ENCODE data around the gene TM4SF4.

TM4SF4 gene

DNA sequence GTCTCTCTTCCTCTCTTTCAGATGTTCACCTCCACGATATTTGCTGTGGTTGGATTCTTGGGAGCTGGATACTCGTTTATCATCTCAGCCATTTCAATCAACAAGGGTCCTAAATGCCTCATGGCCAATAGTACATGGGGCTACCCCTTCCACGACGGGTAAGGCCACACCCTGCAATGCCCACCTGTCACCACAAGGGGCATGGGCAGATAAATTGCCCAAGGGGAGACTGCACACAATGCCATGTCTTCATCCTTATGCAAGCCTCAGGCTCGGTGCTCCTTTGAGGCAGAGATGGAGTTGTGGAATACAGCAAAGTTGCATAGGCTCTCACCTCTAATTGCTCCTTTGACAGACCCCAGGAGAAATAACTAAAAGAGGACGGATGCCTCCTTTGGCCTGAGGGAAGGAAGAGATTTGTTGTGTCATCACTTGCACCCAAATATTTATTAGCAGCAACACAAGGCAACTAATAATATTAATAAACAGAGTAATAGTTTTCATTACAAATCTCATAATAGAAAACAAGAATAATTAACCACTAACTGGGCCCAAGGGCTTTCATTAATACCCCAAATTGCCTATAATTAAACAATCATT is 13.2 kb downstream of the TM4SF4 start:
- no peaks in the 10 kb centered on the region for H3K9me3 Mint-ChIP-seq
- peak; percentile 47 for DNase-seq
- no peaks in the 10 kb centered on the region for H3K4me1 Mint-ChIP-seq (ENCODE audit: low read depth)
- H3K27ac Mint-ChIP-seq, result no peak overlapping the region
- H3K36me3 Mint-ChIP-seq (ENCODE audit: low read depth), result no peaks in the 10 kb centered on the region
- no peak overlapping the region for H3K4me3 Mint-ChIP-seq
- peaks cover 15% of the 10 kb centered on the region for H3K27me3 Mint-ChIP-seq

DNA sequence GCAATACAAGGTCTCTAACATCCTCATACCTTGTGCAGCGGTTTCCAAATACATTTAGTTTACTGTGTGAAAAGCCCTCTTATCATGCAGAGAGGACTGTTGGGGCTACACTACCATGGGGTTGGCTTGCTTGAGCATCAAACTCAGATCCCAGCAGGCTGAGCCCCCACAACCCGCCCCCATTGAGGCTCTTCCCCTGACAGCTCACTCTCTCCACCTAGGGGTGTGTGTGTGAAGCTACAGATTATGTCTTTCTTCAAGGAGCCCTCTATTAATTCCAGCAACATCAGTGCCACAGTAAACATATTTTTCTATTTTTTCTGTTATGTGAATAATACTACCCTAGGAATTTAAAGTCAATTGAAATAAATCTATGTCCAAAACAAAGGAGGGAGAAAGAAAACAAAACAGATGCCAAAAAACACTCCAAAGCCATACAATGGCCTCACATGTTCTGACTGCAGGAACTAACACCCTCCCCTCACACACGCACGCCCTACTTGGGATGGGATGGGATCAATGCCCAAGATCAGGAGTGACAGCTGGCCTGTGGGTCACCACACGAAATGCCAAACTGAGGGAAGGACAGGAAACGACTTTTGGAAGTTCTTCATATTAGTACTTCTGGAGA is 14.7 kb downstream of the TM4SF4 start:
- no peak overlapping the region for H3K27ac Mint-ChIP-seq
- no peak for DNase-seq

DNA sequence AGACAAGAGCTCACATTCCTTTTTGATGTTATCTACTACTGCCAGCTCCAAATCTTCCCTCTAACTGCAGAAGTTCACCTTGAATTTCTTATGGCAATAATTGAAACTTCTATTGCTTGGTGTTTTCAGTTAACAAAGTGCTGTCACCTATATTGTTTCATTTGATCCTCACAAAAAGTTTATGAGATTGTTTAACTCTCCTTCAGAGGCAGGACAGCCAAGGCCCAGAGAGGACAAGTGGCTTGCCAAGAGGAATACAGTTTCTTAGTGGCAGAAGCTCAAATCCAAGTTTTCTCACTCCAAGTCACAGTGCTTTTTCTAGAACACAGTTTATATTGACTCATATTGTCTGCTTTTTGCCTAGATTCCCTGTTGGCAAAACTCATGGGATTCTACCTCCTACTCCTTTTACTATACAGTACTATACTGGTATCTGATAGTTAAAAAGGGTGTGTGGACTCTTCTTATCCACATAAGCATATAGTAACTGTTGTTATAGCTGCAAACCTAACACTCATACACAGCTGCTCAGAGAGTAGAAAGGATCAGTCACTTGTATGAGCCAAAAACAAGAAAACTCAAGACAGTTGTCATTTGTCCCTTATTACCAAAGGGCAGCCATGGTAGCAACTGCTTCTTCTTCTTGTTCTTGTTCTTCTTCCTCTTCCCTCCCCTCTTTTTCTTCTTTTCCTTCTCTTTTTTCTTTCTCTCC is 15.9 kb downstream of the TM4SF4 start:
- H3K36me3 Mint-ChIP-seq (ENCODE audit: low read depth), result no peaks in the 10 kb centered on the region
- no peak for DNase-seq
- H3K27ac Mint-ChIP-seq, result no peak overlapping the region
- peaks cover 32% of the 10 kb centered on the region for H3K27me3 Mint-ChIP-seq
- no peak overlapping the region for H3K4me3 Mint-ChIP-seq
- peaks cover 5% of the 10 kb centered on the region for H3K4me1 Mint-ChIP-seq (ENCODE audit: low read depth)
- no peaks in the 10 kb centered on the region for H3K9me3 Mint-ChIP-seq

More for the DNA sequence above, 14.7 kb downstream of the TM4SF4 start:
- no peak overlapping the region for H3K4me3 Mint-ChIP-seq
- H3K36me3 Mint-ChIP-seq (ENCODE audit: low read depth), result no peaks in the 10 kb centered on the region
- H3K9me3 Mint-ChIP-seq, result no peaks in the 10 kb centered on the region
- H3K27me3 Mint-ChIP-seq, result peaks cover 24% of the 10 kb centered on the region
- H3K4me1 Mint-ChIP-seq (ENCODE audit: low read depth), result no peaks in the 10 kb centered on the region

DNA sequence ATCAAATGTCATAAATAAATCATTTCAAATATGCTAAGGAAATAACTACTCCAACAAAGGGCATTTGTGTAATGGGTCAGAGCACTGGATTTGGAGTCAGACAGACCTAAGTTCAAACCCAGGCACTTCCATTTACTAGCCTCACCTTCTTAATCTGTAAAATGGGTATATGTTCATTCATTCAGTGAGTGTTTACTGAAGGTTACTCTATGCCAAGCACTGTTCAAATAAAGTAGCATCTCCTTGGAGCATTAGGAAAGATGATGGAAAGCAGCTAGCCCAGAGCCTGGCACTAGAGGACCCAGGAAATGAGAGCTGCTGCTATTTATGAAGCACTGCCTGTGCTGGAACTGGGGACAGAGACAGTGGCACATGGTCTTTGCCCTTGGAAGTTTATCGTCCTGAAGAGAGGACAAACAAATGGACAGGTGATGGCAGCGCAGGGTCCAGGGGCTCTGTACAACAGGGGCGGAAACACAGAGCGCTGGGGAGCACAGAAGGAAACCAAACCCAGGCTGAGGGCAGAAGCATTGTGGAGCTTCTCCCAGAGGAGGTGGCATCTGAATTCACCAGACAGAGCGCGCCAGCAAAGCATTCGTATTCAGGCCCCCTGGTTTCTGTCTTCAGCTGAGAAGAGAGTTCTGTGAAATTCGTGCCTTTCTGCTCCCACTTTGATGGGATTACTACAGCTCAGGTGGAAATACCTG is 19.0 kb downstream of the TM4SF4 start:
- Mint-ChIP-seq H3K36me3 (ENCODE audit: low read depth) (no peaks in the 10 kb centered on the region), H3K4me1 (ENCODE audit: low read depth) (peaks cover 5% of the 10 kb centered on the region), H3K9me3 (no peaks in the 10 kb centered on the region), H3K27ac (no peak overlapping the region), H3K27me3 (peaks cover 42% of the 10 kb centered on the region), H3K4me3 (no peak overlapping the region)
- DNase-seq, result no peak

DNA sequence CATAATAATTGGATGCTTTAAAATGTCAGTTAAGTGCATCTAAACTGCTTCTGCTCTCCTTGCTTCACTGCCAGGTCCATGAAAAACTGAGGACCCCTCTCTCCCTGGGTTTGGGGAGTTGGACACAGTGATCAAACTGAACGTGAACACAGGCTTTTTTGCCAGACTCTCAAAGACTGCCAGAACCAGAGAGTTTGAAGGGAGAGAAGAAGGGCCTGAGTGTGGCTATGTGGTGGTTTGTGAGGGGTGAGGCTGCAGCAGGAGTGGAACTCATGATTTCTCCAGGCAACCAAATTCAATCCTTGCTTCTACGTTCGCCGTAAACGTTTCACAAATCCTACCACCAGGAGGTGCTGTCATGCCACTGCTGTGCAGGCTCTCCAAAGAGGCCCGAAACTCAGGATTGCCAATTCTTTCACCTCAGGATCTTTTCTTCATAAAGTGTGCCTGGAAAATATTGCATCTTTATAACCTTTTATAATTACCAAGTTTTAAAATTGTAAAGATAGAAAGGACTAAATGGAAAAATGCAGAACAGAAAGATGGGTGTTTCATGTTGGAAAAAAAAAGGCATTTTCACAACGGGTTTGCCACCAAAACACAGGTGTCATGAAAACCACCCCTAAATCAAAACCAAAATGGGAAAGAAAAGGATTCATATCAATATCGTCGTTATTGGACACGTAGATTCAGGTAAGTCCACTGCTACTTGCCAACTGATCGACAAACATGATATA is 19.7 kb downstream of the TM4SF4 start:
- H3K4me3 Mint-ChIP-seq, result no peak overlapping the region
- no peak for DNase-seq
- H3K36me3 Mint-ChIP-seq (ENCODE audit: low read depth), result no peaks in the 10 kb centered on the region
- peaks cover 5% of the 10 kb centered on the region for H3K4me1 Mint-ChIP-seq (ENCODE audit: low read depth)
- H3K27me3 Mint-ChIP-seq, result peaks cover 42% of the 10 kb centered on the region
- H3K9me3 Mint-ChIP-seq, result no peaks in the 10 kb centered on the region
- no peak overlapping the region for H3K27ac Mint-ChIP-seq

DNA sequence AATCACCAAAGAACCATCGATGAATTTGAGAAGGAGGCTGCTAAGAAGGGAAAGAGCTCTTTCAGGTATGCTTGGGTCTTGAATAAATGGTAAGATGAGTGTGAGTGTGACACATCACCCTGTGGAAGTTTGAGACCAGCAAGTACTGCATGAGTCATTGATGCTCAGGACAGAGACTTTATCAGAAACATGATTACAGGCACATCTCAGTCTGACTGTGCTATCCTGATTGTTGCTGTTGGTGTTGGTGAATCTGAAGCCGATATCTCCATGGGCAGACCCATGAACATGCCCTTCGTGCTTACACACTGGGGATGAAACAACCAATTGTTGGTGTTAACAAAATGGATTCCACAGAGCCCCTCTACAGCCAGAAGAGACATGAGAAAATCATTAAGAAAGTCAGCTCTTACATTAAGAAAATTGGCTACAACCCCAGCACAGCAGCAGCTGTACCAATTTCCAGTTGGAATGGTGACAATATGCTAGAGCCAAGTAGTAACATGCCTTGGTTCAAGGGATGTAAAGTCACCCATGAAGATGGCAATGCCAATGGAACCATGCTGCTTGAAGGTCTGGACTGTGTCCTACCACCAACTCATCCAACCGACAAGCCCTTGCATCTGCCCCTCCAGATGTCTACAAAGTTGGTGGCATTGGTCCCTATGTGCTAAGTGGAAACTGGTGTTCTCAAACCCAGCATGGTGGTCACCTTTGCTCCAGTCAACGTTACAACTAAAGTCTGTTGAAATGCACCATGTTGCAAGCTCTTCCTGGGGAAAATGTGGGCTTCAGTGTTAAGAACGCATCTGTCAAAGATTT is 20.5 kb downstream of the TM4SF4 start:
- Mint-ChIP-seq H3K27me3 (peaks cover 42% of the 10 kb centered on the region), H3K4me3 (no peak overlapping the region), H3K27ac (no peak overlapping the region), H3K36me3 (ENCODE audit: low read depth) (no peaks in the 10 kb centered on the region), H3K4me1 (ENCODE audit: low read depth) (peaks cover 5% of the 10 kb centered on the region), H3K9me3 (no peaks in the 10 kb centered on the region)
- DNase-seq, result no peak

DNA sequence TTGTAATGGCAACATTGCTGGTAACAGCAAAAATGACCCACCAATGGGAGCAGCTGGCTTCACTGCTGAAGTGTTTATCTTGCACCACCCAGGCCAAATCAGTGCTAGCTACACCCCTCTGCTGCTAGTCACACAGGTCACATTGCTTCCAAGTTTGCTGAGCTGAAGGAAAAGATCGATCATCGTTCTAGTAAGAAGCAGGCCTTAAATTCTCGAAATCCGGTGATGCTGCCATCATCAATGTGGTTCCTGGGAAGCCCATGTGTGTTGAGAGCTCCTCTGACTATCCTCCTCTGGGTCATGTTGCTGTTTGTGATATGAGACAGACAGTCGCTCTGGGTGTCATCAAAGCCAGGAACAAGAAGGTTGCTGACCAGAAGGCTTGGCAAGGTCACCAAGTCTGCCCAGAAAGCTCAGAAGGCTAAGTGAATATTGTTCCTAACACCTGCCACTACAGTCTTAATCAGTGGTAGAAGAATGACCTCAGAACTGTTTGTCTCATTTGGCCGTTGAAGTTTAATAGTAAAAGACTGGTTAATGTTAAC is 21.2 kb downstream of the TM4SF4 start:
- H3K9me3 Mint-ChIP-seq, result no peaks in the 10 kb centered on the region

DNA sequence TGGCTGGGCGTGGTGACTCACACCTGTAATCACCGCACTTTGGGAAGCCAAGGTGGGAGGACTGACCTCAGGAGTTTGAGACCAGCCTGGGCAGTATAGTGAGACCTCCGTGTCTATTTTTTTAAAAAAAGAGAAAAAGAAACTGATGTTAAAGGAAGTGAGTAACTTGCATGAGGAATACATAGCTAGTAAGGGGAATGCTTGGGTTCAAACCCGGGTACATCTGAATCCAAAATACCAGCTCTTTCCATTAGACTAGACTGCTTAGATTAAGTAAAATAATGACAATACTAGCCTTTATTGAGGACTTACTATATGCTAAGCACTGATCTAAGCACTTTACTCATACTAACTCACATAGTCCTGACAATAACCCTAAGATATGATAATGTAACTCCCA is 22.4 kb downstream of the TM4SF4 start:
- Mint-ChIP-seq H3K36me3 (ENCODE audit: low read depth) (no peaks in the 10 kb centered on the region), H3K4me3 (no peak overlapping the region), H3K4me1 (ENCODE audit: low read depth) (peaks cover 5% of the 10 kb centered on the region), H3K9me3 (no peaks in the 10 kb centered on the region), H3K27ac (no peak overlapping the region), H3K27me3 (peaks cover 34% of the 10 kb centered on the region)
- no peak for DNase-seq

More for the DNA sequence above, 21.2 kb downstream of the TM4SF4 start:
- no peak overlapping the region for H3K4me3 Mint-ChIP-seq
- no peak for DNase-seq
- H3K36me3 Mint-ChIP-seq (ENCODE audit: low read depth), result no peaks in the 10 kb centered on the region
- H3K4me1 Mint-ChIP-seq (ENCODE audit: low read depth), result peaks cover 5% of the 10 kb centered on the region
- H3K27ac Mint-ChIP-seq, result no peak overlapping the region
- H3K27me3 Mint-ChIP-seq, result peaks cover 39% of the 10 kb centered on the region

DNA sequence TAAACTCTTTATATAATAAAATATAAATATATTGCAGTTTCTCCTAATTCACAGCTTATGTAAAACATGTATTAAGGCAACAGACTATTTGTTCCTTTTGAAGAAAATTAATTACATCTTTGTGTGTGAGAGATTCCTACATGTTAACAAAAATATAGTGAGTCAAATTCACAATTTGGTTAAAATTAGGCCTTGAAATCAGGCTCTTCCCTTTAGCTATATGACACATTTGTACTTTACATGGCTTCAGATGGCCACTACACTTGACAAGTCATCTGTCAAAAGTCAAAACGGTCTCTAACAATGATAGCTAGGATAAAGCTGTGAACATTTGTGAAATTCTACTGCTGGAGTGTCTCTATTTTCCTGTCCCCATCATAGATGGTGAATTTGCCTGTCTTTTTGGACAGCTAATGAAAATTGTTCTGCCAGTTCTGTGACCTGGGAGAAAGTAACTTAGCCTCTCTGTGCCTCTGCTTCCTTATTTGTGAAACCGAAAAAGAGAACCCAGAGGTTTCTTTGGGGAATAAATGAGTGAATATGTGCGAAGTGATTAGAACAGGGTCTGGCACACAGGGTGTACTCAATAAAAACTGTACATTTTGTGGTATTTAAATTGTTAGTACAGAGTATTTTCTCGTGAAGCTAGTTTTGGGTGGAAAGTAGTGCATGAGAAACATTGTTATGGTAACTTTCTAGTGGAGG is 23.6 kb downstream of the TM4SF4 start:
- H3K27me3 Mint-ChIP-seq, result peaks cover 31% of the 10 kb centered on the region
- no peaks in the 10 kb centered on the region for H3K36me3 Mint-ChIP-seq (ENCODE audit: low read depth)
- no peak overlapping the region for H3K4me3 Mint-ChIP-seq
- H3K9me3 Mint-ChIP-seq, result no peaks in the 10 kb centered on the region
- DNase-seq, result no peak
- H3K4me1 Mint-ChIP-seq (ENCODE audit: low read depth), result peaks cover 5% of the 10 kb centered on the region
- H3K27ac Mint-ChIP-seq, result no peak overlapping the region

DNA sequence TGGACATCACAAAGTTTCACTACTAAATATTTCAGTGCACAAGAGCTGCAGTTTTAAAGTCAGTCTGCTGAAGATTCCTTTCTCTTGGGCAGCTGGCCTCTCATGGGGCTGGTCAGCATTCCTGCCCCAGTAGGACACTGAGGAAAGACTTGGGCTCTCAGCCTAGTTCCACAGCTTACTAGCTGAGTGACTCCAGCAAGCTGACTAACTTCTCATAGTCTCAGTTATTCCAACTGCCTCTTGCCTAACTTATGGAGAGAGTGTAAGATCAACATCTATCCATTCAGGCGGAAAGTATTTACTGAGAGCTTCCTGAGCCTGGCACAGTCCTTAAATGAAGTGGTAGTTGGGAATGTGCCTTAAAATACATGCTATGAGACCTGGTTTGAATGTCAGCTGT is 27.0 kb downstream of the TM4SF4 start:
- Mint-ChIP-seq H3K4me1 (ENCODE audit: low read depth) (no peaks in the 10 kb centered on the region), H3K4me3 (no peak overlapping the region), H3K27ac (no peak overlapping the region), H3K36me3 (ENCODE audit: low read depth) (no peaks in the 10 kb centered on the region), H3K27me3 (peaks cover 16% of the 10 kb centered on the region), H3K9me3 (no peaks in the 10 kb centered on the region)
- DNase-seq, result no peak

DNA sequence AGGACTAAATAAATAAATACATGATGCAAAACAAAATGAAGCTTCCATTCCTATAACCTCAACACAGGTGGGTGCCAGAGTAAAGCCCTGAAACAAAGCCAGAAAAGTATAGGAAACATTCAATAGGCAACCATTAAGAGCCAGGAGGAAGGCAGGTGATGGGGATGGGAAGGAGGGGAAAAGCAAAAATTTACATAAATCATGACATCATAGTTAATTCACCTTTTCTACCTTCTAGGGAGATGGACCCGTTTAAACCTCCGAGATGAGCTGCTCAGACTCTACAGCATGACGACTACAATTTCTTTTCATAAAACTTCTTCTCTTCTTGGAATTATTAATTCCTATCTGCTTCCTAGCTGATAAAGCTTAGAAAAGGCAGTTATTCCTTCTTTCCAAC is 27.9 kb downstream of the TM4SF4 start:
- H3K4me3 Mint-ChIP-seq, result no peak overlapping the region
- no peaks in the 10 kb centered on the region for H3K9me3 Mint-ChIP-seq
- H3K4me1 Mint-ChIP-seq (ENCODE audit: low read depth), result peaks cover 3% of the 10 kb centered on the region
- peaks cover 13% of the 10 kb centered on the region for H3K27me3 Mint-ChIP-seq
- no peaks in the 10 kb centered on the region for H3K36me3 Mint-ChIP-seq (ENCODE audit: low read depth)
- DNase-seq, result no peak
- H3K27ac Mint-ChIP-seq, result no peak overlapping the region

DNA sequence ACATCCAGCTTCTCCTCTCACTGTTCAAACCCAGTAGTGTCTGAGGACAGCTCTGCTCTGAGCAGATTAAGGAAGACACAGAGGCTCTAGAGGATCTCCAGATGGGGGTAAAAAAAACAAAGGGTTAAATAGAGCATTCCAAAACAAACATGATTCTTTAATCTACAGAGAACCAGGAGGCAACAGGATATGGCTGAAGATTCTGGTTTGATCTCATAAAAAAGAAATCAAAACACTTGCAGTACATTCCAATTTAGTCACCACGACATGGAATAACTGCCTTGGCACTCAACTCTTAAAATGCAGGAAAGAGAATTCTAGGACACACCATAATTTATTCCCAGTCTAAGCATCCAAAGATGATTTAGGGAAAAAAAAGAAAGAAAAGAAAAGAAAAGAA is 32.0 kb downstream of the TM4SF4 start:
- Mint-ChIP-seq H3K27ac (no peak overlapping the region), H3K4me3 (no peak overlapping the region), H3K36me3 (ENCODE audit: low read depth) (no peaks in the 10 kb centered on the region), H3K4me1 (ENCODE audit: low read depth) (peaks cover 12% of the 10 kb centered on the region), H3K27me3 (peaks cover 38% of the 10 kb centered on the region), H3K9me3 (no peaks in the 10 kb centered on the region)
- no peak for DNase-seq

DNA sequence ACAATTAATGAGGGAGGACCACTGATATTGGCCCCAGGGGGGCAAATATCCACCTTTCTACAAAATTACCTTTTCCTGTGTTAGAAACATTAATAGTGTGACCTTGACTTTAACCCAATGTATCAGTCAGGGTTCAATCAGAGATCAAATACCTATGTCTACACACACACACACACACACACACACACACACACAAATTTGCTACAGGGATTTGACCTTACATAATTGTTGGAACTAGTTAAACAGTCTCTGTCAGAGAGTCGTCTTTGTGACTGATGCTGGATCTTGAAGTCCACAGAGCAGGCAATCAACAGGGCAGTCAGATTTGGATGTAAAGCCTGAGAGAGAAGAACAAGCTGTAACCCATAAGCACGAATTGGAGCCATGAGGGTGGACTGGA is 32.5 kb downstream of the TM4SF4 start:
- no peak overlapping the region for H3K4me3 Mint-ChIP-seq
- H3K9me3 Mint-ChIP-seq, result no peaks in the 10 kb centered on the region
- no peak overlapping the region for H3K27ac Mint-ChIP-seq
- H3K27me3 Mint-ChIP-seq, result peaks cover 38% of the 10 kb centered on the region
- H3K36me3 Mint-ChIP-seq (ENCODE audit: low read depth), result no peaks in the 10 kb centered on the region
- peaks cover 12% of the 10 kb centered on the region for H3K4me1 Mint-ChIP-seq (ENCODE audit: low read depth)
- DNase-seq, result no peak
